HS-27A (cell line): ENCODE data around the gene SHROOM1.
"Not testable (repeated sequence)": the region's sequence is repeated elsewhere in the genome, so short reads cannot be mapped to it uniquely, and the experiment has no call there.

Experiments used
- DNase-seq: peaks from one replicate; pipeline ENCODE4 v3.0.0-alpha.2; 2012; ENCODE audit warnings: low read depth, missing footprints

The SHROOM1 gene

GRCh38 chr5:132807163-132807838 is 23.1 kb downstream of the SHROOM1 start:
- DNase-seq = no peak

GRCh38 chr5:132806804-132807162 is 23.7 kb downstream of the SHROOM1 start:
- DNase-seq = not testable (repeated sequence)

GRCh38 chr5:132805872-132806271 is 24.6 kb downstream of the SHROOM1 start:
- DNase-seq = not testable (repeated sequence)

- not testable (repeated sequence) for DNase-seq
These were observed 26.2 kb downstream of the SHROOM1 start for GRCh38 chr5:132804219-132804618.

GRCh38 chr5:132802685-132803066 is 27.8 kb downstream of the SHROOM1 start:
- DNase-seq = not testable (repeated sequence)

GRCh38 chr5:132802044-132802684 is 28.3 kb downstream of the SHROOM1 start:
- no peak for DNase-seq

- DNase-seq = no peak
These were observed 29.9 kb downstream of the SHROOM1 start for GRCh38 chr5:132800545-132800944.

- DNase-seq = no peak
These were observed 31.1 kb downstream of the SHROOM1 start for GRCh38 chr5:132799392-132799791.

GRCh38 chr5:132797651-132798050 is 32.8 kb downstream of the SHROOM1 start:
- no peak for DNase-seq

- no peak for DNase-seq
These were observed 39.4 kb downstream of the SHROOM1 start for GRCh38 chr5:132791026-132791425.

GRCh38 chr5:132790201-132790865 is 40.1 kb downstream of the SHROOM1 start:
- DNase-seq = no peak

- no peak for DNase-seq
These were observed 41.2 kb downstream of the SHROOM1 start for GRCh38 chr5:132788990-132789886.

- no peak for DNase-seq
These were observed 41.9 kb downstream of the SHROOM1 start for GRCh38 chr5:132788508-132788907.

GRCh38 chr5:132787076-132787475 is 43.4 kb downstream of the SHROOM1 start:
- DNase-seq = no peak

- DNase-seq = no peak
These were observed 44.6 kb downstream of the SHROOM1 start for GRCh38 chr5:132785864-132786263.

- no peak for DNase-seq
These were observed 45.1 kb downstream of the SHROOM1 start for GRCh38 chr5:132785365-132785764.

GRCh38 chr5:132782101-132782500 is 48.3 kb downstream of the SHROOM1 start:
- DNase-seq = no peak

- DNase-seq = no peak
These were observed 49.4 kb downstream of the SHROOM1 start for GRCh38 chr5:132781029-132781428.

GRCh38 chr5:132780577-132780976 is 49.9 kb downstream of the SHROOM1 start:
- DNase-seq = no peak

GRCh38 chr5:132779961-132780360 is 50.5 kb downstream of the SHROOM1 start:
- DNase-seq = no peak

GRCh38 chr5:132778856-132779255 is 51.6 kb downstream of the SHROOM1 start:
- DNase-seq = no peak

GRCh38 chr5:132778129-132778528 is 52.3 kb downstream of the SHROOM1 start:
- DNase-seq = no peak
